Superior temporal gyrus (tissue), 1 donor: ENCODE measurements around the gene PELI2.

Experiments used
- DNase-seq: peaks from one replicate; pipeline ENCODE4 v3.0.0-alpha.2; 2016; ENCODE audit errors: extremely low spot score

PELI2 gene

GRCh38 chr14:56342494-56342942 is 224.3 kb downstream of the PELI2 start:
- DNase-seq: no peak

DNA sequence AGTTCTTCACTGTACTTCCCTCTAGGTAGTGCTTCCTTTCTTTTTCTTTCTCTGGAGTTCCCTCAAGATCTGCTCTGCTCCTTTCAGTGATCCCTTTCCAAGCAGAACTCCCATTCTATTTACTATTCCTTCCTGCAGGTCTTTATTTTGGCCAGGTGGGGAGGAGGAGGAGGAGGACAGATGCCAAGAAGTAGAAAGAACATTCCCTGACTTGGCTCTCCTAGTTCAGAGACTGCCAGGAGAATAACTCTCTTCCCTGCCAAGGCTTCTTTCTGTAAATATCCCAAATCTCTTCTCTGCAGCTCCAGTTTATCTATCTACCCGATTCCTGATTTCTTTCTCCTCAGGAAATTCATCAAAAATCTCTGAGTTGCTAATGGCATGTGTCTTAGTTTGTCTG is 231.7 kb downstream of the PELI2 start:
- DNase-seq: no peak
